Jurkat, Clone E6-1 (cell line): ENCODE data around the gene SLC41A2.
A peak's percentile ranks its signal among the peaks of the same experiment; 100 is the strongest.
"Not testable (repeated sequence)": the region's sequence is repeated elsewhere in the genome, so short reads cannot be mapped to it uniquely, and the experiment has no call there.

Source experiments
- DNase-seq: peaks from one replicate; pipeline ENCODE4 v3.0.0-alpha.2; 2011; ENCODE audit warnings: low read depth, low spot score
- H3K4me3 ChIP-seq: 2 replicates; pipeline ENCODE4 v1.5.1; 2011; ENCODE audit warnings: mild to moderate bottlenecking, low read length, control low read depth, moderate library complexity

The SLC41A2 gene

GRCh38 chr12:104966677-104967076 lies 8.6 kb upstream of the SLC41A2 start:
- H3K4me3 ChIP-seq: no peak overlapping the region
- DNase-seq: no peak

GRCh38 chr12:104964856-104965205 lies 6.7 kb upstream of the SLC41A2 start:
- no peak overlapping the region for H3K4me3 ChIP-seq
- DNase-seq: no peak

- no peak for DNase-seq
- no peak overlapping the region for H3K4me3 ChIP-seq
Measured at GRCh38 chr12:104964167-104964855, 6.2 kb upstream of the SLC41A2 start.

GRCh38 chr12:104963757-104964156 lies 5.7 kb upstream of the SLC41A2 start:
- no peak for DNase-seq
- H3K4me3 ChIP-seq: no peak overlapping the region

- DNase-seq: no peak
- no peak overlapping the region for H3K4me3 ChIP-seq
Measured at GRCh38 chr12:104960464-104960863, 2.4 kb upstream of the SLC41A2 start.

- DNase-seq: no peak
- H3K4me3 ChIP-seq: no peak overlapping the region
Measured at GRCh38 chr12:104959335-104959841, 1.3 kb upstream of the SLC41A2 start.

- DNase-seq: no peak
- peak overlapping the region; percentile 71 for H3K4me3 ChIP-seq
Measured at GRCh38 chr12:104958805-104959334, 780 bp upstream of the SLC41A2 start.

- no peak for DNase-seq
- peak overlapping the region; percentile 71 for H3K4me3 ChIP-seq
Measured at GRCh38 chr12:104957719-104958000, 430 bp downstream of the SLC41A2 start.

GRCh38 chr12:104956870-104957718 lies 996 bp downstream of the SLC41A2 start:
- H3K4me3 ChIP-seq: no peak overlapping the region
- no peak for DNase-seq

GRCh38 chr12:104955703-104956102 lies 2.4 kb downstream of the SLC41A2 start:
- no peak for DNase-seq
- no peak overlapping the region for H3K4me3 ChIP-seq

GRCh38 chr12:104953323-104953722 lies 4.8 kb downstream of the SLC41A2 start:
- no peak for DNase-seq

GRCh38 chr12:104952816-104953215 lies 5.3 kb downstream of the SLC41A2 start:
- no peak for DNase-seq
- no peak overlapping the region for H3K4me3 ChIP-seq

More at GRCh38 chr12:104953323-104953722, 4.8 kb downstream of the SLC41A2 start:
- no peak overlapping the region for H3K4me3 ChIP-seq

GRCh38 chr12:104951759-104952509 lies 6.2 kb downstream of the SLC41A2 start:
- no peak for DNase-seq
- no peak overlapping the region for H3K4me3 ChIP-seq

- H3K4me3 ChIP-seq, DNase-seq: not testable (repeated sequence)
Measured at GRCh38 chr12:104948716-104949115, 9.4 kb downstream of the SLC41A2 start.

- H3K4me3 ChIP-seq: no peak overlapping the region
- DNase-seq: no peak
Measured at GRCh38 chr12:104944252-104944651, 13.8 kb downstream of the SLC41A2 start.

- not testable (repeated sequence) for DNase-seq
Measured at GRCh38 chr12:104943401-104943800, 14.7 kb downstream of the SLC41A2 start.

GRCh38 chr12:104942075-104942474 lies 16.0 kb downstream of the SLC41A2 start:
- H3K4me3 ChIP-seq: no peak overlapping the region
- DNase-seq: no peak

More at GRCh38 chr12:104943401-104943800, 14.7 kb downstream of the SLC41A2 start:
- not testable (repeated sequence) for H3K4me3 ChIP-seq

GRCh38 chr12:104941454-104941853 lies 16.6 kb downstream of the SLC41A2 start:
- no peak for DNase-seq
- H3K4me3 ChIP-seq: no peak overlapping the region

- DNase-seq: no peak
- H3K4me3 ChIP-seq: no peak overlapping the region
Measured at GRCh38 chr12:104939089-104939488, 19.0 kb downstream of the SLC41A2 start.

GRCh38 chr12:104938371-104938770 lies 19.7 kb downstream of the SLC41A2 start:
- no peak for DNase-seq
- H3K4me3 ChIP-seq: no peak overlapping the region
